Subcutaneous adipose tissue (tissue), 4 donors: ENCODE measurements around the gene AADACL4. TPM values are rescaled to one million over a fixed set of nuclear protein-coding genes. Genes with fewer than 3 reads are reported as not detected.

ENCODE experiments used
- CTCF ChIP-seq: fragments of 450-650 bp; IDR thresholded peaks from one replicate; pipeline ENCODE4 v1.5.1; 2016; ENCODE audit warnings: low read depth, mild to moderate bottlenecking, control low read depth, antibody characterized with exemption, moderate library complexity
- total RNA-seq, 4 donors: library from RNA; depleted of rRNA; stranded (reverse); fragments of >200 nt; gene quantifications; one replicate each; pipeline ENCODE4 v1.1.0, GENCODE V29; 2016

The AADACL4 gene
- total RNA-seq, 4 donors from 2014 or later = not detected

GRCh38 chr1:12613180-12613579 lies 30.7 kb upstream of the AADACL4 start:
- TF ChIP-seq CTCF = no peak

GRCh38 chr1:12614402-12615158 lies 29.3 kb upstream of the AADACL4 start:
- TF ChIP-seq CTCF = no peak

- TF ChIP-seq CTCF = no peak
Observed at GRCh38 chr1:12615159-12615864, 28.6 kb upstream of the AADACL4 start.

GRCh38 chr1:12615865-12616708 lies 27.8 kb upstream of the AADACL4 start:
- no peak for TF ChIP-seq CTCF

- TF ChIP-seq CTCF = no peak
Observed at GRCh38 chr1:12616709-12617373, 27.0 kb upstream of the AADACL4 start.

- TF ChIP-seq CTCF = no peak
Observed at GRCh38 chr1:12617511-12617900, 26.4 kb upstream of the AADACL4 start.
